HEK293 (cell line): ENCODE data around the gene SMIM38.

Experiments
- CTCF ChIA-PET: fragments of 350-600 bp; formaldehyde crosslinking; extraction: SDS; loops from one replicate; lab custom pipeline; 2021; ENCODE audit warnings: antibody characterized with exemption; lab: Yijun Ruan, JAX
- POLR2A ChIA-PET: fragments of 300-600 bp; formaldehyde crosslinking; extraction: SDS; loops from one replicate; lab custom pipeline; 2020; ENCODE audit warnings: antibody characterized with exemption, inconsistent platforms; lab: Yijun Ruan, JAX
- H3K27ac ChIP-seq: fragments of 200-500 bp; sonication (Bioruptor generic); 2 replicates; pipeline ENCODE4 v1.5.1; 2014; ENCODE audit warnings: low read depth, low read length, control low read depth, inconsistent platforms; ENCODE audit errors: extremely low read depth
- H3K36me3 ChIP-seq, 2 experiments: fragments of 200-500 bp in 1 of 2; sonication (Bioruptor generic) in 1 of 2; 1 replicate in 1 of 2; 2 replicates in 1 of 2; pipeline ENCODE4 v1.5.1; 2014 to 2017; ENCODE audit warnings: inconsistent platforms in 2 of 2, low read length in 2 of 2; ENCODE audit not compliant: control insufficient read depth in 2 of 2, insufficient read depth in 1 of 2
- H3K4me1 ChIP-seq: fragments of 200-500 bp; sonication (Bioruptor generic); 2 replicates; pipeline ENCODE4 v1.5.1; 2014; ENCODE audit warnings: mild to moderate bottlenecking, low read length, inconsistent platforms; ENCODE audit not compliant: control insufficient read depth, insufficient read depth
- H3K4me3 ChIP-seq: 2 replicates; pipeline ENCODE4 v1.5.1; 2011; ENCODE audit warnings: low read depth, mild to moderate bottlenecking, control low read depth, low read length, moderate library complexity
- H3K9me3 ChIP-seq: fragments of 200-500 bp; sonication (Bioruptor generic); 2 replicates; pipeline ENCODE4 v1.5.1; 2014; ENCODE audit warnings: low read depth, low read length, inconsistent platforms; ENCODE audit not compliant: control insufficient read depth, insufficient read depth
- BCL11A ChIP-seq: fragments of 450-650 bp; formaldehyde crosslinking; IDR thresholded peaks from 2 replicates; pipeline ENCODE4 v1.5.1; 2016; ENCODE audit warnings: low read depth, missing biosample characterization, missing genetic modification characterization
- BCL11B ChIP-seq: fragments of 450-650 bp; formaldehyde crosslinking; IDR thresholded peaks from 2 replicates; pipeline ENCODE4 v1.5.1; 2016; ENCODE audit warnings: low read depth, missing biosample characterization, missing genetic modification characterization
- IKZF3 ChIP-seq: fragments of 450-650 bp; IDR thresholded peaks from 2 replicates; pipeline ENCODE4 v1.5.0; 2018; ENCODE audit warnings: missing biosample characterization, mild to moderate bottlenecking, missing genetic modification characterization, moderate library complexity
- OVOL3 ChIP-seq: fragments of 450-650 bp; formaldehyde crosslinking; IDR thresholded peaks from 2 replicates; pipeline ENCODE4 v1.5.1; 2016; ENCODE audit warnings: missing biosample characterization, missing genetic modification characterization
- PRDM4 ChIP-seq: fragments of 450-650 bp; formaldehyde crosslinking; IDR thresholded peaks from 2 replicates; pipeline ENCODE4 v1.5.1; 2017; ENCODE audit warnings: missing biosample characterization, missing genetic modification characterization
- RBAK ChIP-seq: fragments of 450-650 bp; formaldehyde crosslinking; IDR thresholded peaks from 2 replicates; pipeline ENCODE4 v1.5.1; 2016; ENCODE audit warnings: missing biosample characterization, missing genetic modification characterization
- REPIN1 ChIP-seq: fragments of 450-650 bp; formaldehyde crosslinking; IDR thresholded peaks from 2 replicates; pipeline ENCODE4 v1.5.1; 2017; ENCODE audit warnings: missing biosample characterization, missing genetic modification characterization, low read depth
- SP7 ChIP-seq: fragments of 450-650 bp; formaldehyde crosslinking; IDR thresholded peaks from 2 replicates; pipeline ENCODE4 v1.5.1; 2016; ENCODE audit warnings: missing biosample characterization, missing genetic modification characterization
- YY1 ChIP-seq: fragments of 450-650 bp; formaldehyde crosslinking; IDR thresholded peaks from 2 replicates; pipeline ENCODE4 v1.5.1; 2018; ENCODE audit warnings: missing biosample characterization, missing genetic modification characterization
- ZBTB44 ChIP-seq: fragments of 450-650 bp; IDR thresholded peaks from 2 replicates; pipeline ENCODE4 v1.5.1; 2018; ENCODE audit warnings: missing biosample characterization, mild to moderate bottlenecking, missing genetic modification characterization
- ZBTB48 ChIP-seq: fragments of 450-650 bp; formaldehyde crosslinking; IDR thresholded peaks from 2 replicates; pipeline ENCODE4 v1.5.1; 2016; ENCODE audit warnings: missing biosample characterization, missing genetic modification characterization
- ZFP37 ChIP-seq: fragments of 450-650 bp; formaldehyde crosslinking; IDR thresholded peaks from 2 replicates; pipeline ENCODE4 v1.5.1; 2016; ENCODE audit warnings: missing biosample characterization, missing genetic modification characterization
- ZFP41 ChIP-seq: fragments of 450-650 bp; formaldehyde crosslinking; IDR thresholded peaks from 2 replicates; pipeline ENCODE4 v1.5.1; 2016; ENCODE audit warnings: missing biosample characterization, missing genetic modification characterization, borderline replicate concordance
- ZNF10 ChIP-seq: fragments of 450-650 bp; formaldehyde crosslinking; IDR thresholded peaks from 2 replicates; pipeline ENCODE4 v1.5.1; 2017; ENCODE audit warnings: missing biosample characterization, missing genetic modification characterization
- ZNF23 ChIP-seq: fragments of 450-650 bp; formaldehyde crosslinking; IDR thresholded peaks from 2 replicates; pipeline ENCODE4 v1.5.1; 2016; ENCODE audit warnings: missing biosample characterization, missing genetic modification characterization, borderline replicate concordance
- ZNF26 ChIP-seq: fragments of 450-650 bp; formaldehyde crosslinking; IDR thresholded peaks from 2 replicates; pipeline ENCODE4 v1.5.1; 2016; ENCODE audit warnings: missing biosample characterization, missing genetic modification characterization
- ZNF311 ChIP-seq: fragments of 450-650 bp; formaldehyde crosslinking; IDR thresholded peaks from 2 replicates; pipeline ENCODE4 v1.5.1; 2017; ENCODE audit warnings: missing biosample characterization, missing genetic modification characterization, borderline replicate concordance
- ZNF335 ChIP-seq: fragments of 450-650 bp; formaldehyde crosslinking; conservative IDR thresholded peaks from 2 replicates; pipeline ENCODE4 v1.5.1; 2016; ENCODE audit warnings: missing biosample characterization, missing genetic modification characterization
- ZNF623 ChIP-seq: fragments of 450-650 bp; formaldehyde crosslinking; IDR thresholded peaks from 2 replicates; pipeline ENCODE4 v1.5.1; 2016; ENCODE audit warnings: missing biosample characterization, missing genetic modification characterization
- ZNF747 ChIP-seq: fragments of 450-650 bp; formaldehyde crosslinking; IDR thresholded peaks from 2 replicates; pipeline ENCODE4 v1.5.1; 2016; ENCODE audit warnings: missing biosample characterization, missing genetic modification characterization
- ZNF777 ChIP-seq: fragments of 450-650 bp; formaldehyde crosslinking; IDR thresholded peaks from 2 replicates; pipeline ENCODE4 v1.5.1; 2017; ENCODE audit warnings: missing biosample characterization, missing genetic modification characterization, borderline replicate concordance
- ZNF792 ChIP-seq: fragments of 450-650 bp; formaldehyde crosslinking; IDR thresholded peaks from 2 replicates; pipeline ENCODE4 v1.5.1; 2016; ENCODE audit warnings: missing biosample characterization, missing genetic modification characterization
- ZNF830 ChIP-seq: fragments of 450-650 bp; IDR thresholded peaks from 2 replicates; pipeline ENCODE4 v1.5.0; 2018; ENCODE audit warnings: missing biosample characterization, missing genetic modification characterization, low read depth, mild to moderate bottlenecking, moderate library complexity
- ZNF843 ChIP-seq: fragments of 450-650 bp; formaldehyde crosslinking; IDR thresholded peaks from 2 replicates; pipeline ENCODE4 v1.5.1; 2016; ENCODE audit warnings: missing biosample characterization, missing genetic modification characterization
- ZSCAN30 ChIP-seq: fragments of 450-650 bp; IDR thresholded peaks from 2 replicates; pipeline ENCODE4 v1.5.1; 2018; ENCODE audit warnings: missing biosample characterization, mild to moderate bottlenecking, missing genetic modification characterization, moderate library complexity
- TF ChIP-seq, protein P1 (sequence below): fragments of 450-650 bp; IDR thresholded peaks from 2 replicates; pipeline ENCODE4 v1.5.1; 2018; ENCODE audit warnings: missing biosample characterization, missing genetic modification characterization
- TF ChIP-seq, protein P2 (sequence below): fragments of 450-650 bp; formaldehyde crosslinking; IDR thresholded peaks from 2 replicates; pipeline ENCODE4 v1.5.1; 2017; ENCODE audit warnings: missing biosample characterization, mild to moderate bottlenecking, missing genetic modification characterization, moderate library complexity

Gene SMIM38

DNA sequence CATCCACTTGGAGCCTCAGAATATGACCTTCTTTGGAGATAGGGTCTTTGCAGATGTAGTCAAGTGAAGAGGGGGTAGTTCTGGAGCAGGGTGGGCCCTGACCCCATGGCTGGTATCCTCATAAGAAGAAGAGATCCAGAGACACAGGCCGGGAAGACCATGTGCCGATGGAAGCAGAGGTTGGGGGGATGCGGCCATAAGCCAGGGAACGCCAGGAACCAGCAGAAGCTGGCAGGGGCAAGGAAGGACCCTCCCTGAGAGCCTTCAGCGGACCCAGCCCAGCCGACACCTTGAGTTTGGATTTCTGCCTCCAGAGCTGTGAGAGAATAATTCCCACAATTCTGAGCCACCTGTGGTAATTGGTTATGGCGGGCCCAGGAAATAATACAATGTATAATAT, 26.1 kb upstream of the SMIM38 start:
- Histone ChIP-seq H3K27ac (no peak overlapping the region), H3K4me3 (no peak overlapping the region), H3K9me3 (no peaks in the 10 kb centered on the region), H3K4me1 (no peaks in the 10 kb centered on the region), H3K36me3 (no peaks in the 10 kb centered on the region)
- CTCF ChIA-PET = interaction anchor here (1.2 kb wide), 1 partner anchor 11 kb away, joined by 4 read pairs; no protein-coding TSS in a partner anchor
- TF ChIP-seq, protein P1, sequence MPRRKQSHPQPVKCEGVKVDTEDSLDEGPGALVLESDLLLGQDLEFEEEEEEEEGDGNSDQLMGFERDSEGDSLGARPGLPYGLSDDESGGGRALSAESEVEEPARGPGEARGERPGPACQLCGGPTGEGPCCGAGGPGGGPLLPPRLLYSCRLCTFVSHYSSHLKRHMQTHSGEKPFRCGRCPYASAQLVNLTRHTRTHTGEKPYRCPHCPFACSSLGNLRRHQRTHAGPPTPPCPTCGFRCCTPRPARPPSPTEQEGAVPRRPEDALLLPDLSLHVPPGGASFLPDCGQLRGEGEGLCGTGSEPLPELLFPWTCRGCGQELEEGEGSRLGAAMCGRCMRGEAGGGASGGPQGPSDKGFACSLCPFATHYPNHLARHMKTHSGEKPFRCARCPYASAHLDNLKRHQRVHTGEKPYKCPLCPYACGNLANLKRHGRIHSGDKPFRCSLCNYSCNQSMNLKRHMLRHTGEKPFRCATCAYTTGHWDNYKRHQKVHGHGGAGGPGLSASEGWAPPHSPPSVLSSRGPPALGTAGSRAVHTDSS (tag by site-specific recombination) = no peak
- TF ChIP-seq ZNF777 (tag by site-specific recombination) (no peak), PRDM4 (no peak), ZBTB44 (tag by site-specific recombination) (no peak), YY1 (tag by site-specific recombination) (no peak), ZNF26 (no peak), REPIN1 (no peak), ZFP41 (no peak), ZFP37 (tag by site-specific recombination) (no peak), BCL11A (tag by site-specific recombination) (no peak), ZNF830 (tag by site-specific recombination) (no peak), BCL11B (tag by site-specific recombination) (no peak), ZNF10 (tag by site-specific recombination) (no peak), SP7 (tag by site-specific recombination) (no peak)
- TF ChIP-seq, protein P2, sequence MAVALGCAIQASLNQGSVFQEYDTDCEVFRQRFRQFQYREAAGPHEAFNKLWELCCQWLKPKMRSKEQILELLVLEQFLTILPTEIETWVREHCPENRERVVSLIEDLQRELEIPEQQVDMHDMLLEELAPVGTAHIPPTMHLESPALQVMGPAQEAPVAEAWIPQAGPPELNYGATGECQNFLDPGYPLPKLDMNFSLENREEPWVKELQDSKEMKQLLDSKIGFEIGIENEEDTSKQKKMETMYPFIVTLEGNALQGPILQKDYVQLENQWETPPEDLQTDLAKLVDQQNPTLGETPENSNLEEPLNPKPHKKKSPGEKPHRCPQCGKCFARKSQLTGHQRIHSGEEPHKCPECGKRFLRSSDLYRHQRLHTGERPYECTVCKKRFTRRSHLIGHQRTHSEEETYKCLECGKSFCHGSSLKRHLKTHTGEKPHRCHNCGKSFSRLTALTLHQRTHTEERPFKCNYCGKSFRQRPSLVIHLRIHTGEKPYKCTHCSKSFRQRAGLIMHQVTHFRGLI (tag by site-specific recombination) = no peak
- POLR2A ChIA-PET = no interaction called here

- H3K27ac ChIP-seq = no peak overlapping the region
- POLR2A ChIA-PET = no interaction called here
Measured at GRCh38 chr11:69130654-69131053, 25.1 kb upstream of the SMIM38 start.

More at GRCh38 chr11:69130654-69131053, 25.1 kb upstream of the SMIM38 start:
- Histone ChIP-seq H3K9me3 (no peaks in the 10 kb centered on the region), H3K4me3 (no peak overlapping the region), H3K36me3 (no peaks in the 10 kb centered on the region), H3K4me1 (no peaks in the 10 kb centered on the region)
- TF ChIP-seq IKZF3 (tag by site-specific recombination) = no peak
- no peak for TF ChIP-seq ZBTB48 (tag by site-specific recombination)
- TF ChIP-seq RBAK (tag by site-specific recombination) = no peak
- TF ChIP-seq ZNF23 (tag by site-specific recombination) = no peak
- TF ChIP-seq ZNF792 (tag by site-specific recombination) = no peak
- no peak for TF ChIP-seq ZSCAN30 (tag by site-specific recombination)
- no peak for TF ChIP-seq OVOL3 (tag by site-specific recombination)
- TF ChIP-seq ZNF747 (tag by site-specific recombination) = no peak
- TF ChIP-seq ZNF843 = no peak
- no peak for TF ChIP-seq ZNF623 (tag by site-specific recombination)
- no peak for TF ChIP-seq ZNF335 (tag by site-specific recombination)
- no peak for TF ChIP-seq ZNF311 (tag by site-specific recombination)
- CTCF ChIA-PET = interaction anchor here (0.5 to 2.3 kb wide), 20 partner anchors 10 to 526 kb away, joined by 3 to 13 read pairs (median 4); no protein-coding TSS in a partner anchor
